Measurements from ENCODE around the gene HBG2.

GRCh38 chr11:5252192-5252918 lies 2.2 kb downstream of the HBG2 start:
- no peak for TF ChIP-seq CTCF (IDR thresholded peaks at IDR 0.05)
- no peak for TF ChIP-seq POLR2A (IDR thresholded peaks at IDR 0.05)

All from thyroid gland (tissue), 4 donors.